PC-3 (cell line): ENCODE results near the gene NVL. TPM values are rescaled to one million over a fixed set of nuclear protein-coding genes. Genes with fewer than 3 reads are reported as not detected.

Source experiments
- ATAC-seq: fragments of 200-7000 bp; cut with Tn5 transposase; 2 replicates; pipeline ENCODE4 v1.9.1; 2020; ENCODE audit warnings: mild to moderate bottlenecking, moderate library complexity
- BruUV-seq: library from RNA; stranded (reverse); fragments of 400-500 nt; replicated peaks from 2 replicates; lab custom pipeline; 2021; lab: Mats Ljungman, UMichigan
- CTCF ChIA-PET: fragments of 300-600 bp; sonication (Branson Sonifier 250); formaldehyde crosslinking; loops from one replicate; lab custom pipeline; 2022; ENCODE audit warnings: antibody characterized with exemption; lab: Charles Lee
- POLR2A ChIA-PET: fragments of 300-600 bp; sonication (Branson Sonifier 250); formaldehyde crosslinking; loops from one replicate; lab custom pipeline; 2022; ENCODE audit warnings: antibody characterized with exemption; ENCODE audit not compliant: unreplicated experiment; lab: Charles Lee
- DNase-seq: peaks from one replicate; pipeline ENCODE4 v3.0.0-alpha.2; 2015
- H2AFZ ChIP-seq: fragments of 300-600 bp; sonication (generic); 2 replicates; pipeline ENCODE4 v1.6.0; 2016; ENCODE audit warnings: antibody characterized with exemption, low read length
- H3F3A ChIP-seq: fragments of 300-600 bp; sonication (generic); one replicate; pipeline ENCODE4 v1.6.0; 2017; ENCODE audit warnings: antibody characterized with exemption, low read length, control low read depth, mild to moderate bottlenecking; ENCODE audit not compliant: unreplicated experiment
- H3K27ac ChIP-seq: fragments of 300-600 bp; sonication (generic); 2 replicates; pipeline ENCODE4 v1.5.1; 2016; ENCODE audit warnings: mild to moderate bottlenecking, low read length
- H3K27me3 ChIP-seq: fragments of 300-600 bp; sonication (generic); 2 replicates; pipeline ENCODE4 v1.6.1; 2016; ENCODE audit warnings: low read length, mixed read lengths
- H3K36me3 ChIP-seq: fragments of 300-600 bp; sonication (generic); 2 replicates; pipeline ENCODE4 v1.6.1; 2016; ENCODE audit warnings: low read depth, mixed run types, low read length, mixed read lengths
- H3K4me1 ChIP-seq: fragments of 300-600 bp; sonication (generic); 2 replicates; pipeline ENCODE4 v1.5.1; 2016; ENCODE audit warnings: low read length; ENCODE audit not compliant: insufficient read depth
- H3K4me2 ChIP-seq: fragments of 300-600 bp; sonication (generic); 2 replicates; pipeline ENCODE4 v1.6.0; 2016; ENCODE audit warnings: low read length
- H3K4me3 ChIP-seq: fragments of 300-600 bp; sonication (generic); 2 replicates; pipeline ENCODE4 v1.5.1; 2016; ENCODE audit warnings: mild to moderate bottlenecking, low read length, mixed read lengths
- H3K79me2 ChIP-seq: fragments of 300-600 bp; sonication (generic); 2 replicates; pipeline ENCODE4 v1.6.1; 2017; ENCODE audit warnings: low read length, mixed read lengths
- H3K9ac ChIP-seq: fragments of 300-600 bp; sonication (generic); 2 replicates; pipeline ENCODE4 v1.6.0; 2016; ENCODE audit warnings: mild to moderate bottlenecking, low read length
- H3K9me2 ChIP-seq: fragments of 300-600 bp; sonication (generic); replicated peaks from 2 replicates; pipeline ENCODE4 v1.6.1; 2016; ENCODE audit warnings: mixed run types, low read length, mixed read lengths
- H3K9me3 ChIP-seq: fragments of 300-600 bp; sonication (generic); 2 replicates; pipeline ENCODE4 v1.6.1; 2016; ENCODE audit warnings: low read length, mixed read lengths
- H4K20me1 ChIP-seq: fragments of 300-600 bp; sonication (generic); 2 replicates; pipeline ENCODE4 v1.6.1; 2016; ENCODE audit warnings: low read length, mixed read lengths
- EZH2 ChIP-seq: fragments of 300-600 bp; sonication (generic); IDR thresholded peaks from one replicate; pipeline ENCODE4 v1.6.1; 2017; ENCODE audit warnings: antibody characterized with exemption, mild to moderate bottlenecking, low read length; ENCODE audit not compliant: unreplicated experiment
- EZH2phosphoT487 ChIP-seq: fragments of 300-600 bp; sonication (generic); IDR thresholded peaks from 2 replicates; pipeline ENCODE4 v1.6.1; 2018; ENCODE audit warnings: mild to moderate bottlenecking, antibody characterized with exemption, low read length, borderline replicate concordance
- intact Hi-C: fragments of 100-400 bp; cut with micrococcal nuclease; formaldehyde crosslinking; loops from 2 replicates; pipeline ENCODE4 v1.9.0; 2023
- total RNA-seq: library from RNA; depleted of rRNA; stranded (reverse); fragments of >200 nt; gene quantifications from 2 replicates; pipeline ENCODE4 v1.2.3, GENCODE V29; 2014
- TF ChIP-seq, protein P1 (sequence below): fragments of 300-600 bp; sonication (generic); conservative IDR thresholded peaks from 2 replicates; pipeline ENCODE4 v1.5.1; 2017; ENCODE audit warnings: antibody characterized with exemption, low read depth, mild to moderate bottlenecking, low read length

The NVL gene
- total RNA-seq, 1 experiment from 2014 or later = 37.1 TPM

GRCh38 chr1:224185208-224185607, 144.8 kb downstream of the NVL start:
- no peak for ATAC-seq
- Histone ChIP-seq H3K9ac (peak overlapping the region; percentile 79), H3K36me3 (peaks cover 10% of the 10 kb centered on the region), H3K9me3 (no peaks in the 10 kb centered on the region), H3K27me3 (no peaks in the 10 kb centered on the region), H2AFZ (no peak overlapping the region), H3K4me2 (peak overlapping the region; percentile 84), H3K4me1 (peaks cover 26% of the 10 kb centered on the region), H3K79me2 (peaks cover 71% of the 10 kb centered on the region), H4K20me1 (peaks cover 22% of the 10 kb centered on the region), H3K9me2 (no peaks in the 10 kb centered on the region), H3F3A (no peaks in the 10 kb centered on the region), H3K4me3 (peak overlapping the region; percentile 69), H3K27ac (no peak overlapping the region)
- TF ChIP-seq EZH2 (no peak), EZH2phosphoT487 (no peak)
- TF ChIP-seq, protein P1, sequence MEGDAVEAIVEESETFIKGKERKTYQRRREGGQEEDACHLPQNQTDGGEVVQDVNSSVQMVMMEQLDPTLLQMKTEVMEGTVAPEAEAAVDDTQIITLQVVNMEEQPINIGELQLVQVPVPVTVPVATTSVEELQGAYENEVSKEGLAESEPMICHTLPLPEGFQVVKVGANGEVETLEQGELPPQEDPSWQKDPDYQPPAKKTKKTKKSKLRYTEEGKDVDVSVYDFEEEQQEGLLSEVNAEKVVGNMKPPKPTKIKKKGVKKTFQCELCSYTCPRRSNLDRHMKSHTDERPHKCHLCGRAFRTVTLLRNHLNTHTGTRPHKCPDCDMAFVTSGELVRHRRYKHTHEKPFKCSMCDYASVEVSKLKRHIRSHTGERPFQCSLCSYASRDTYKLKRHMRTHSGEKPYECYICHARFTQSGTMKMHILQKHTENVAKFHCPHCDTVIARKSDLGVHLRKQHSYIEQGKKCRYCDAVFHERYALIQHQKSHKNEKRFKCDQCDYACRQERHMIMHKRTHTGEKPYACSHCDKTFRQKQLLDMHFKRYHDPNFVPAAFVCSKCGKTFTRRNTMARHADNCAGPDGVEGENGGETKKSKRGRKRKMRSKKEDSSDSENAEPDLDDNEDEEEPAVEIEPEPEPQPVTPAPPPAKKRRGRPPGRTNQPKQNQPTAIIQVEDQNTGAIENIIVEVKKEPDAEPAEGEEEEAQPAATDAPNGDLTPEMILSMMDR = no peak
- ChIA-PET POLR2A (interaction anchor here (0.7 kb wide), 1 partner anchor 184 kb away, joined by 24 read pairs; no protein-coding TSS in a partner anchor), CTCF (no interaction called here)
- DNase-seq = no peak
- BruUV-seq = no TSS peak
- intact Hi-C loops = loop anchor here (2.0 kb wide), 1 partner anchor 14 kb away; no protein-coding TSS in a partner anchor

DNA sequence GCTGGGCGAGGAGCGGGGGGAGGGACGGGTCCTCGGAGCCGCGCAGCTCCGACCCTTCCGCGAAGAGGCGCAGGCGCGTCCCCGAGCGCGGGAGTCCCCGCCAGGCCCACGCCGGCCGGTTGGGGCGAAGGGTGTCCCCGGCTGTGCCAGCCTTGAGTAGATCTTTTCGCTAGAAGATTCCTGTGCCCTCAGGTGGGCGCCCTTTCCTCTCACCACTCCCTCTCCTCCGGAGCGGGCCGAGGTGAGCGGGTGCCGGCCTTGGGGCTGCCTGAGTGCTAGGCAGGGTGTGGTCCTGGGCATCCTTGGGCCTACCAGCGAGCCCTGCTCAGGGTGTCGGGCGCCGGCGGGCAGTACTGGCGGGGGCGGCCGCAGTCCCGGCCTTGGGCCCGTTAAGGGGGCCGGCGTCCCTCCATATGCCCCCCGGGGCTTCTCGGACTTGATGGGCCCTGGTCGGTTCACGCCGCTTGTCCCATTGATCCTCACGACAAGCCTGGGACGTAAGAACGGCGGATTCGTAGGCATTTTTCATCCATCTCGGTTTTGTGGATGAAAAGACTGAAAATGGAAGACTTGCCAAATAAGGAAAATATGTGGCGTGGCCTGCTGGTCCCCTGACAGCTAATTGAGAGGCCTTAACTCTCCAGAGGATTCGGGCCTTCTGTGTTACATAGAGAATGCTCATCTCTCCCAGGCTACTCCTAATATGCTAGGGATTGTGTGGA, 146.2 kb downstream of the NVL start:
- TF ChIP-seq, protein P1 = 0 out of 2 replicates have a peak, but pooled peaks have one; percentile 13
- TF ChIP-seq EZH2phosphoT487 (no peak), EZH2 (no peak)
- no TSS peak for BruUV-seq
- peak; percentile 63 for DNase-seq

More for the DNA sequence above, 146.2 kb downstream of the NVL start:
- peaks cover 56% of the 10 kb centered on the region for H3K79me2 ChIP-seq
- no peaks in the 10 kb centered on the region for H3K9me2 ChIP-seq
- intact Hi-C loops = loop anchor here (2.0 to 5.0 kb wide), 2 partner anchors 15 to 66 kb away; no protein-coding TSS in a partner anchor
- peak overlapping the region; percentile 69 for H3K4me3 ChIP-seq
- no peaks in the 10 kb centered on the region for H3K9me3 ChIP-seq
- H3K9ac ChIP-seq = peak overlapping the region; percentile 79
- H3K27ac ChIP-seq = peak overlapping the region; percentile 58
- H2AFZ ChIP-seq = peak overlapping the region; percentile 71
- peak overlapping the region; percentile 84 for H3K4me2 ChIP-seq
- peaks cover 26% of the 10 kb centered on the region for H3K4me1 ChIP-seq
- ChIA-PET POLR2A (interaction anchor here (0.5 to 0.7 kb wide), 2 partner anchors 10 to 109 kb away, joined by 3 to 4 read pairs; no protein-coding TSS in a partner anchor), CTCF (no interaction called here)
- H3K36me3 ChIP-seq = no peaks in the 10 kb centered on the region
- H3K27me3 ChIP-seq = no peaks in the 10 kb centered on the region
- peaks cover 12% of the 10 kb centered on the region for H4K20me1 ChIP-seq
- no peaks in the 10 kb centered on the region for H3F3A ChIP-seq
- peak; percentile 65 for ATAC-seq
